ENCODE results near the gene TMEM14B. TPM values are rescaled to one million over a fixed set of nuclear protein-coding genes. Genes with fewer than 3 reads are reported as not detected.

Gene TMEM14B
- total RNA-seq = 45.9 and 51.0 TPM in 2 replicates

DNA sequence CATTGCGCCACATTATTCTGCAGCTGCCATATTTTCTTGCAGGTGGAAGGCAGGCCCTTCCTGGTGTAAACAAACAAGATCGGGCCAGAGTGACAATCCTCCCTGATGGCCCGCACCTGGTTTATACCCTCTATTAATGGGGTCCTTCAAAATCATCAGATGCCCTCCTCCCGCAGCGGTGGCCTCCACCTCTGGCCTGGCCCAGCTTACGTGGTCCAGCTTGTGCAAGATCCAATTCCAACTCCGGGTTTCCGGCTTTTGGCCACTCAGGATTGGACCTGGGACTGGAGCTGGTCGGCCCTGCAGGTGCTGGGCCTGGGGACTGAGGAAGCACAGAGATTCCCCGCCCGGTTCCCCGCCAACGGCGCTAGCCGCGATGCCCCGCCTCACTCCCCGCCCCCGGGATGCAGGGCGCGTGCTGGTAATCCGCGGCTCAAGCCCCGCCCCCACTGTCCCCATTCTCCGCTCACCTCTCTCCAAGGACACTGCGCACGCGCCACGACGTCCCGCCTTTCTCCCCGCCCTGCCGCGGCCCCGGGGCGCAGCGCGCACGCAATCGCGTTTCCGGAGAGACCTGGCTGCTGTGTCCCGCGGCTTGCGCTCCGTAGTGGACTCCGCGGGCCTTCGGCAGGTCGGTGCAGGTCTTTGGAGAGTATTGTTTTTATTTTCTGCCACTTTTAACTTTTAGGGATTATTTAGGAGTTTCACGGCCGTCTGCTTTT is at the start of gene TMEM14B:
Gene TMEM14B (plus strand): TSS at position 555 of the 722 bp plus-strand sequence. CDS start 1,441 bp downstream, outside the sequence.

DNA sequence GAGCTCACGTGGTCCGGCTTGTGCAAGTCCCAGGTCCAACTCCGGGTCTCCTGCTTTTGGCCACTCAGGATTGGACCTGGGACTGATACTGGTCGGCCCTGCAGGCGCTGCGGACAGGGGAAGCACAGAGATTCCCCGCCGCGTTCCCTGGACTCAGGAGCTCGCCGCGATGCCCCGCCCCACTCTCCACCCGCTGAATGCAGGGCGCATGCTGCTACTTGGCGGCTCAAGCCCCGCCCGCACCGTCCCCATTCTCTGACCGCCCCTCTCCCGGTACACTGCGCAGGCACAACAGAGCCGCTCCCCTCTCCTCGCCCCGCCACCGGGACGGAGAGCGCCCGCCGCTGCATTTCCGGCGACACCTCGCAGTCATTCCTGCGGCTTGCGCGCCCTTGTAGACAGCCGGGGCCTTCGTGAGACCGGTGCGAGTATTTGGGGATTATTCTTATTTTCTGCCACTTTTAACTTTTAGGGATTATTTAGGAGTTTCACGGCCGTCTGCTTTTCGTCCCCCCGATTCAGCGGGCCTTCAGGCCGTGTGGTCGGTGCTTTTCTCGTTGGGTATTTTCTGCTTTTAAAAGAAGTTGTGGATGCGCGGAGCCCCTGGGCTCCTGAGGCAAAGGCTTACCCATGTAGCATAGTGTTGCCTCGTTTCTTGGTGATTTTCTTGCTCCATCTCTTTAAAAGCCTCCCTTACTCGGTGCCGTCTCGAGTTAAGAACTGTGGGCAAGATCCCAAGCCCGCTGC is 24.6 kb upstream of the TMEM14B start, which contains the start of gene TMEM14C:
Gene TMEM14C (plus strand): TSS at position 251 of the 747 bp plus-strand sequence. CDS start 1,544 bp downstream, outside the sequence.

Other genes with a start within 250 kb of the TMEM14B start
- gene GCNT2, start 226.5 kb upstream of the TMEM14B start, total RNA-seq = not detected in 2 replicates
- gene C6orf52, start 53.2 kb upstream of the TMEM14B start, total RNA-seq = not detected in 2 replicates
- 8.9 and 12.9 TPM in 2 replicates for gene PAK1IP1, start 52.8 kb upstream of the TMEM14B start, total RNA-seq
- 182 and 185 TPM in 2 replicates for gene TMEM14C, start 24.7 kb upstream of the TMEM14B start, total RNA-seq
- not detected in 2 replicates for gene MAK, start 90.7 kb downstream of the TMEM14B start, total RNA-seq
- not detected in 2 replicates for gene GCM2, start 134.2 kb downstream of the TMEM14B start, total RNA-seq
- not detected in 2 replicates for gene SYCP2L, start 139.2 kb downstream of the TMEM14B start, total RNA-seq